Measurements from ENCODE around the gene OTOG.

Gene OTOG

GRCh38 chr11:17588721-17589120 lies 41.7 kb downstream of the OTOG start:
- DNase-seq, result no peak

GRCh38 chr11:17590463-17590862 lies 43.4 kb downstream of the OTOG start:
- DNase-seq, result no peak

GRCh38 chr11:17591293-17591692 lies 44.2 kb downstream of the OTOG start:
- no peak for DNase-seq

DNA sequence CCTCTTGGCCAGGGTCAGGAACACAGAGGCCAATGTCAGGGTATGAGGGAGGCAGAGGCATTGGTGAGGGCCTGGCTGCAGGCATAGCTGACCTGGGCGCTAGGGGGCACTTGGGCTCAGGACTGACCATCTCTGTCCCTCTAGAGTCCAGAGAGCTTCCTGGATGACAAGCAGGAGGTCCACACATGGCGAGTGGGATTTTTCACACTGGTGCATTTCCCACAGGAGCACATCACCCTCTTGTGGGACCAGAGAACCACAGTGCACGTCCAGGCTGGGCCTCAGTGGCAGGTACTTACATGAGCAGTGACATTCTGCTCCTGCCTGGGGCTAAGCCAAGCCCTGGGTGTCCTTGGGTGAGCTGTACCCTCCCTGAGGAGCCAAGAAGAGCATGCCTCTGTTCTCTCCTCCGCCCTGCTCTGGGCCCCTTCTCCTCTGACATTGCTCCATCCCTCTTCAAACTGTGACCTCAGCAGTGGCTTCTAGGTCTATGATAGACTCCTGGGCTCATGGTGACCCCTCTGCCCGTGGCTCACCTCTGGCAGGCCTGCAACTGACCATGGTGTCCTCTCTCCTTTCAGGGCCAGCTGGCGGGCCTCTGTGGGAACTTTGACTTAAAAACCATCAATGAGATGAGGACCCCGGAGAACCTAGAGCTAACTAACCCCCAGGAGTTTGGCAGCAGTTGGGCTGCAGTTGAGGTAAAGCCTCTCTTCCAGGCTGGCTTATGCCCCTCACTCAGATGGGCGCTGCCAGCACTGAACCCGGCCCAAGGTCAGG lies 46.6 kb downstream of the OTOG start:
- no peak for DNase-seq

DNA sequence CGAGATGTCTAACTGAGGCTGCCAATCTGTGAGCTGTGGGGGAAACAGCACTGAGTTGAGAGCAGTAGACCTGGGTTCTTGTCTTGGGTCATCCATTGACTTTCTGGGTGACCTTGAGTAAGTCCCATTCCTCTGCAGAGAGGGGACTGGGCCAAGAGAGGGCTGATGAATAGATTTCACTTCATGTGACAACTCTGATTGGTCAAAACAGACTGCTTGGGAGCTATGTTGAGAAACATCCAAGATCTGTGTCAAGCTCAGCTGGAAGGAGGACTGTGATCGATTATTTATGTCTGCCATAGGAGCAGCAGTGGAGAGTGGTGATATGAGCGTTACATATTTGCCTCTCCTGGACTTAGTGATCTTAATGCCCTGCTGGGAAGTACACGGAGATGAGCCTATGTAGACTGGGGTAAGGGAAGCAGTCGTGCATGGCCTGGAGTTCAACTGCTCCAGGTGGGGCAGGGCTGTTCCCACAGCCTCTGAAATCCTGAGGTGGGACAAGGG lies 47.7 kb downstream of the OTOG start:
- no peak for DNase-seq

- DNase-seq, result peak; percentile 7
These were observed 48.7 kb downstream of the OTOG start for GRCh38 chr11:17595526-17596309.

DNA sequence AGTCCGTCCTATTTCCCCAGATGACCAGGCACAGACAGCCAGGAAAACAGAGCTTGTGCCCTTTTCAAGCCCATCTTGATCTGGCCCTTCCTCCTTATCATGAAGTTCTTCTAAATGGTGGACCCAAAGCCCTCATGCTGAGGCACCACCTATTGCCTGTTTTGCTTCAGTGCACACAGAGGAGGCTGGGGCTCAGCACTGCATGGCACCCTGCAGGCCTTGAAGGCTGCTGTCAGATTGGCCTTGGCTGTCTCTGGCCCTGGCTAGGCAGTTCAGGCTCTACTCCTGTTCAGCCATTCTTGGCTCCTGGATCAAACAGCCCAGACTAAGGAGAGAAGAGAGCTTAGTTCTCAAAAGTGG lies 49.2 kb downstream of the OTOG start:
- no peak for DNase-seq

DNA sequence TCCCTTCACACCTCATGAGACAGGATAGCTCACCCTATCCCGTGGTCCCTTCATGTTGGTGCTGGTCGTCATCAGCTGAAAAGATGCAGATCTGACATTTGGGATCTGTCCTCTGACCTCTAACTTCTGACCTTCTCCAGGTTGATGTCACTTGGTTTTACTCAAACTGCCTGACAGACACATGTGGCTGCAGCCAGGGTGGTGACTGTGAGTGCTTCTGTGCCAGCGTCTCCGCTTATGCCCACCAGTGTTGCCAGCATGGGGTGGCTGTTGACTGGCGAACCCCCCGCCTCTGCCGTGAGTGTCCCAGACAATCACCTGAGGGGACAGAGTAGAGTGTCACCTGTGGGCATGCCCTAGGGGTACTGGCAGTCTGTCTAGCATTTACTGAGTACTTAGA lies 49.7 kb downstream of the OTOG start:
- peak; percentile 7 for DNase-seq

DNA sequence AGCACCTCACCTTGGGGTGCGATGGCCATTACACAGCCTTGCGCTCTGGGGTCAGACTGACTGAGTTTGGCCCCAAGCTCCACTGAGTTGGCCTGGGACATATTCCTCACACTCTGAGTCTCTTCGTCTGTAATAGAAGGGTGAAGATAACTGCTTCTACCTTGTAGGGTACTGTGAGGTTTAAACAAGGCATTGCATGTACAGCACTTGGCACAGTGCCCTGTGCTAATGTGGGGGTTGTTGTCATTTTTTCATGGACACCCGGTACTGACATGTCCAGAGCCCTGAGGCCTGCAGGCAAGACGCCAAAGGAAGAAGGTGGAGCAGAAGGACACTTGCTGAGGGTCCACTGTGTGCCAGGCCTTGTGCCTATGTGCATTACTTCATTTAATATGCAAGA lies 50.7 kb downstream of the OTOG start:
- DNase-seq, result peak; percentile 8

DNA sequence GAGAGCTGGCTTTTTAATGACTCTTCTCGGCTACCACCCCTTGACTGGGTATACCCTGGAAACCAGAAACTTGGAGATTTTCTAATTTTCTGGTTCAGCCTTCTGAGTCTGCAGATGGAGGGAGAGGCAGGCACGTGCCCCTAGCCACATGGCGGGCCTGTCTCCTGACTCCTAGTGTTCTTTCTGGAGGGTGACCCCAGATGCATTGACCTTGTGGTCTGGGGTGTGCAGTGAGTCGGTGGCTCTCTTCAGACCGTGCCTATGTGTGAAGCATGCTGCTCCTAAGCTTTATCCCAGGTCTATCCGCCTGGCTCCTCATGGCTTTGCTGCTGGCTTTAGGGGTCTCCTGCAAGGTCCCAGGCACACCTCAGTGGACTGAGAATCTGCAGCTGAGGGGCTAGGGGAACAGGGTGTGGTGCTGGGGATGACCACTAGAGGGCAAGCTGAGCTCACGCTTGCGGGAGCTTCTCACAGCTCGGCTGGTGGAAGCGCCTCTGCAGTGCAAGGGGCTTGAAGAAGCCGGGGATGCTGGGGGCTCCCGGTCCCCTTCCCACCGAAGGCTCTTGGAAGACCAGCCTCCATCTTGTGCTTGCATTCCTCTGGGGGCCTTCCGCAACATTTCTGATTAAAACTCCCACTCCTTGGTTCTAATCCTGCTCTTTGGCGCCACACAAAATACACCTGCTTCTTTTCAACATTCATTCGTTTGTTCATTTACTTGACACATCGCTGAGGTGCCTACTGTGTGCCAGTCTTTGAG lies 51.8 kb downstream of the OTOG start:
- DNase-seq, result peak; percentile 78

DNA sequence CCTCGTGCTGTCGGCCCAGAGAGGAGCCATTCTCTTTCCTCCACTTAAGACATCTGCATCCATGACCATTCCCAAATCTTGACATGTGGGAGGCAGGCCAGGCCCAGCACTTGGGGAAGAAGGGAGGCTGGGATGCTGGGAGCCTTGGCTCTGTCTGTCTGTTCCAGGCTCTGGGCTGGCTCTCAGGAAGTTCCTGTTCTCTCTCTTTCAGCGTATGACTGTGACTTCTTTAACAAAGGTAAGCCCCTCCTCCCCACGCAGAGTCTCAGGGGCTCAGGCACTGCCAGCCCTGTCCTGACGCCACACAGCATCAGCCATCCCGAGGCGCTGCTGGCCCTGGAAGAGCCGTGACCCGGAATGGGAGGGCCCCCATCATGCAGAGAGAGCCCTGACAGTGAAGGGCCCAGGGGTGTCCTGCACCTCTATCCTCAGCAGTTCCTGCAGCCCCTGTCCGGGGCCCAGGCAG lies 52.4 kb downstream of the OTOG start:
- peak; percentile 6 for DNase-seq

DNA sequence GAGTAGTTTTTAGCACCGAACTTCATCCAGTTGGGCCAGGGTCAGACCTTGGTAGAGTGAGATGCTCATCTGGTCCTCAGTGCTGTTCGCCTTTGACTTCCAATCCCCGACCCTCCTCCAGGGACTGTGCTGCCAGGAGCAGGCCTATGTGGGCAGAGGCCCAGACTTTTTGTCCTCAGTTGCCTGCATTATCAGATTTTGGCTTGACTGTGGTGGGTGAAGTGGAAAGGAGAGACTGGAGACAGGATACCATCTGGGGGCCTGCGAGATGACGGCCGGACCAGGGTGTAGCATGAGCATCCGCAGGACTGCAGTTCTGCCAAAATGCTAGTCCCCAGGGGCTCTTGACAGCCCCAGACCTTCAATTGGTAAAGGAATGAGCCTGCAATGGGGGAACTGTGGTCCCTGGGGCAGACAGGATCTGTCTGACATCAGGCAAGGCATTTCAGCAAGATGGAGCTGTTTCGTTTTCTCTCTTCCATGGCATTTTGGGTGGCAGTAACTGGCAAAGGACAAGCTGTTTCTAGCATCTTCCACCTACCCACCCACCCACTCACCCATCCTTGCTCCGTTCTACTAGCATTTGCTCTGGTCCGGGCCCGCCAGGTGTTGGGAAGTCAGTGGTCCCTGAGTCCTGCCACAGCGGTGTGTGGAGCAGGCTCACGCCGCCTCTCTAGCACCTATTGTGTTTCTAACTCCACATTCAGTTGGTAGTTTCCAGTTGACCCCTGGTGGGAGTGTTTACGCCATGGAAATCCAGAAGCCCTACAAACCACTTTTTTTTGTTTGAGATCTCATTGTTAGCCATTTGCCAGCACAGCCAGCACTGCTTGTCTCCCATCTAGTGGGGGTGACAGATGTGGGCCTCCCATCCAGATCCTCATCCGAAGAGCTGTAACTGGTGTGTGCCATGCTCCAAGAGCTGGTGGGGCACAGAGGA lies 53.5 kb downstream of the OTOG start:
- DNase-seq, result no peak

- DNase-seq, result peak; percentile 12
These were observed 54.2 kb downstream of the OTOG start for GRCh38 chr11:17601256-17601671.

DNA sequence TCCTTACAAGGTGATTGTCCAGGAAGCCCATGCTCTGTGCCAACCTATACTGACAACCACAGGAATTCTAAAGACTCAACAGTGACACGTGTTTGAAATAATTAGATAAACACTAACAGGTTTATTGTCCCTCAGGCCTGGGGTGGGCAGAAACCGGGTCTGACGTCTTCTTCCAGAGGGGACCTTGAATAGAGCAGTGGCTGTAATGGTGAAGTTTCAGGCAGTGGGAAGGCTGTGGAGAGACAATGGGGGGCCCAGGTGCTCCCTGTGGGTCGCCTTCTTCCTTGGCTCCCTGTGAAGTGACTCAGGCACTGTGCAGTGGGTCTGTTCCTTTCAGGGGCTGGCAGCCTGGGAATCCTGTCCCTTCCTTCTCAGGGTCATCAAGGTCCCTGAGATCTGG lies 54.6 kb downstream of the OTOG start:
- peak; percentile 5 for DNase-seq

DNA sequence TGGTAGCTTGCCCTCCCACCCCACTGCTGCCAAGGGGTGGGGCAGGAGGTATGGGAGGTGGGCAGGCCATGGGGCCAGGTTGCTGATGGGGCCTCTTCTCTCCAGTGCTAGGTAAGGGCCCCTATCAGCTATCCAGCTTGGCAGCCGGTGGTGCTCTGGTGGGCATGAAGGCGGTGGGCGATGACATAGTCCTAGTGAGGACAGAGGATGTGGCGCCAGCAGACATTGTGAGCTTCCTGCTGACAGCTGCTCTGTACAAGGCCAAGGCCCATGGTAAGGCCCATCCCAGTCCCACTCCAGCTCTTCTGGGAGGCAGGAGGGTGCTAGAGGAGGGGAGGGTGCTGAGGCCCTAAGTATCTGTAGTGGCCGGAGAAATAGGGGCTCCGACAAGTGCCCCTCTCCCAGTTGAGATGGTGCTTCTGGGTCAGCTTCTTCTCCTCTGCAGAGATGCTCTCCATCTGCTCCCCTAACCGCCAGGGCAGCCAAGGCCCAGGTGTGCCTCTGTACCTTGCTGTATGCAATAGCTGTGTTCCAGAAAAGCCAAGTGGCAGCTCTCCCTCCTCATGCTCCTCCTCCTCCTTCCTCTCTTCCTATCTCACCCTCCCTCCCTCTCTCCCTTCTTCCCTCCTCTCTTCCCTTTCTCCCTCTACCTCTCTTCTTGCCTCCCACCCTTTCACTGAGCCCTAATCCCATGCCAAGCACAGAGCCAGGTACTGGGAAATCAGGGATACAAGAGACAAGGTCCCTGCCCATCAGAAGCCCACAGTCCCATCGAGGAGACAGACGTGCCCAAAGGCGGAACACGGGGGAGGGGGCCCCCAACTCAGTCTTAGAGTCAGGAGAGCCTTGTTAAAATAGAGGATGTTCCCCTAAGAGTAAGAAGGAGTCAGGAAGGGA lies 55.3 kb downstream of the OTOG start:
- no peak for DNase-seq

GRCh38 chr11:17603056-17603825 lies 56.2 kb downstream of the OTOG start:
- DNase-seq, result peak; percentile 11

DNA sequence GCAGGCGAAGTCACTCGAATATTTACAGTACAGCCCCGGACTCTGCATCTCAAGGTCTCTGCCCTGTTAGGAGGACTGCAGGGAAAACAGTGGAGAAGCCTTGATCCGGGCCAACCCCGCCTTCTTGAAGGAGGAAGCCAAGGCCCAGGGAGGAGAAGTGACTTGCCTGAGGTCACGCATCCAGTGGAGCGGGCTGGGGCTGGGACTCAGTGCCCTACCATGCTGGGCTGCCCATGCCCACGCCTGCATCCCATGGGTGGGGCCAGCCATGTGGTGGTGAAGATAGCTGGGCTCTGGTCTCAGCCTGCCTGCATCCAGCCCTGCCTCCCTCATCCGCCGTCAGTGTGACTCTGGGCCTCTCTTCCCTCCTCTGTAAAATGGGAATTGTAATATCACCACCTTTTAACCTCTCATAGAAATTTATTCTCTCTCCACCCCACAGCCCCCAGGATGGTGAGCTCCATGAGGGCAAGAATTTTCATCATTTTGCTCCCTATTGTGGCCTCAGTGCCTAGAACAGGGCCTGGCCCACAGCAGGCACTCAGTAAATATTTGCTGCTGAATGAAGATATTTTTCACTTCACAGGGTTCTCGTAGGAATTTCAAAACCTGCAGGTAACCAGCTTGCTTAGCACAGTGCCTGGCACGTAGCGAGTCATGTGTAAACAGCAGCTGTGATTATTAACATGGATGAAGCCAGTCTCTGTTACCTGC lies 57.3 kb downstream of the OTOG start:
- DNase-seq, result no peak

- DNase-seq, result no peak
These were observed 57.8 kb downstream of the OTOG start for GRCh38 chr11:17604915-17605233.

- DNase-seq, result no peak
These were observed 58.6 kb downstream of the OTOG start for GRCh38 chr11:17605651-17606122.

All from femur (tissue), 1 donor.